Keratinocyte (primary cell): ENCODE measurements around the gene CCND1. TPM values are rescaled to one million over a fixed set of nuclear protein-coding genes. Genes with fewer than 3 reads are reported as not detected.

Source experiments
- DNase-seq: peaks from one replicate; pipeline ENCODE4 v3.0.0-alpha.2; 2011; ENCODE audit warnings: low read depth, missing footprints, low spot score
- FAIRE-seq: peaks from 2 replicates; lab custom pipeline; 2011; peaks lifted over from hg19 to GRCh38; lab: Jason Lieb, UNC
- H2AFZ ChIP-seq: 2 replicates; pipeline ENCODE4 v1.6.0; 2012; ENCODE audit warnings: low read length, control low read depth, inconsistent platforms; ENCODE audit not compliant: control insufficient read depth
- H3K27ac ChIP-seq: 2 replicates; pipeline ENCODE4 v1.5.1; 2011; ENCODE audit warnings: low read length; ENCODE audit not compliant: control insufficient read depth, insufficient read depth
- H3K27me3 ChIP-seq: 3 replicates; pipeline ENCODE4 v1.6.0; 2011; ENCODE audit warnings: low read length; ENCODE audit not compliant: control insufficient read depth, insufficient read depth; ENCODE audit errors: extremely low read depth
- H3K36me3 ChIP-seq, 2 experiments: 2 replicates in 1 of 2; 3 replicates in 1 of 2; pipeline ENCODE4 v1.5.1; 2011; ENCODE audit warnings: low read length in 2 of 2, mild to moderate bottlenecking in 1 of 2; ENCODE audit not compliant: control insufficient read depth in 2 of 2, insufficient read depth in 2 of 2; ENCODE audit errors: extremely low read depth in 1 of 2
- H3K4me1 ChIP-seq: 3 replicates; pipeline ENCODE4 v1.5.1; 2011; ENCODE audit warnings: low read length; ENCODE audit not compliant: control insufficient read depth, insufficient read depth; ENCODE audit errors: extremely low read depth
- H3K4me2 ChIP-seq: 3 replicates; pipeline ENCODE4 v1.6.0; 2011; ENCODE audit warnings: low read depth, low read length; ENCODE audit not compliant: control insufficient read depth, insufficient read depth; ENCODE audit errors: extremely low read depth
- H3K4me3 ChIP-seq, 3 experiments: fragments of 200-600 bp in 1 of 3; sonication (generic) in 1 of 3; 2 replicates in 2 of 3; 3 replicates in 1 of 3; pipeline ENCODE4 v1.5.1; 2011 to 2016; ENCODE audit warnings: low read length in 3 of 3, mild to moderate bottlenecking in 3 of 3, control low read depth in 2 of 3, inconsistent platforms in 1 of 3, low read depth in 1 of 3, mixed read lengths in 1 of 3, mixed run types in 1 of 3, moderate library complexity in 1 of 3; ENCODE audit not compliant: control insufficient read depth in 2 of 3, insufficient read depth in 2 of 3; ENCODE audit errors: extremely low read depth in 1 of 3
- H3K79me2 ChIP-seq: 2 replicates; pipeline ENCODE4 v1.6.0; 2012; ENCODE audit warnings: low read length; ENCODE audit not compliant: control insufficient read depth, insufficient read depth
- H3K9ac ChIP-seq: 3 replicates; pipeline ENCODE4 v1.6.0; 2011; ENCODE audit warnings: low read length; ENCODE audit not compliant: control insufficient read depth, insufficient read depth; ENCODE audit errors: extremely low read depth
- H3K9me1 ChIP-seq: 3 replicates; pipeline ENCODE4 v1.6.0; 2011; ENCODE audit warnings: low read length; ENCODE audit not compliant: control insufficient read depth, insufficient read depth; ENCODE audit errors: extremely low read depth
- H3K9me3 ChIP-seq: 2 replicates; pipeline ENCODE4 v1.5.1; 2012; ENCODE audit warnings: low read depth, low read length; ENCODE audit not compliant: control insufficient read depth
- H4K20me1 ChIP-seq: 3 replicates; pipeline ENCODE4 v1.6.0; 2011; ENCODE audit warnings: low read length; ENCODE audit not compliant: control insufficient read depth, insufficient read depth; ENCODE audit errors: extremely low read depth
- CTCF ChIP-seq, 3 experiments: IDR thresholded peaks in 1 of 3; conservative IDR thresholded peaks in 1 of 3; optimal IDR thresholded peaks in 1 of 3; 2 replicates in 2 of 3; 3 replicates in 1 of 3; pipeline versions ENCODE3 to v1.5.1; 2011; ENCODE audit warnings: low read length in 3 of 3, mild to moderate bottlenecking in 3 of 3, moderate library complexity in 2 of 3, control low read depth in 1 of 3, inconsistent platforms in 1 of 3; ENCODE audit not compliant: insufficient read depth in 2 of 3; ENCODE audit errors: extremely low read depth in 1 of 3
- EZH2 ChIP-seq: IDR thresholded peaks from one replicate; pipeline ENCODE4 v1.6.1; 2012; ENCODE audit warnings: inconsistent platforms, mild to moderate bottlenecking, low read length, moderate library complexity
- dilution Hi-C: fragments of 300-500 bp; cut with MboI; formaldehyde crosslinking; loops from one replicate; pipeline ENCODE4 v1.7.0; 2020; ENCODE audit warnings: low sequenced_read_pairs; ENCODE audit not compliant: extremely low pct_ligation_motif_present
- polyA plus RNA-seq, 5 experiments: library from polyadenylated mRNA; depleted of rRNA in 3 of 5; stranded (reverse) in 3 of 5; stranded (forward) in 1 of 5; unstranded in 1 of 5; fragments of >200 nt; gene quantifications; 1 replicate in 1 of 5; 2 replicates in 3 of 5; 3 replicates in 1 of 5; pipeline versions ENCODE4 v1.2.1 to v1.2.3, GENCODE V29; 2011 to 2012; ENCODE audit warnings: missing spikeins in 2 of 5, low read depth in 1 of 5, low replicate concordance in 1 of 5

CCND1 gene
- polyA plus RNA-seq, 1 donor (not counting 4 experiments of a cell fraction or from before 2014, with no cell fraction given) = 124 TPM

- no peak overlapping the region for H3K9ac ChIP-seq
- H3K4me2 ChIP-seq = no peak overlapping the region
- DNase-seq (no peak), FAIRE-seq (no peak)
- no peaks in the 10 kb centered on the region for H3K36me3 ChIP-seq
- H3K4me3 ChIP-seq = no peak overlapping the region
- TF ChIP-seq EZH2 (no peak), CTCF (optimal IDR thresholded peaks at IDR 0.05 in 1 of 3, IDR thresholded peaks at IDR 0.05 in 1 of 3, conservative IDR thresholded peaks at IDR 0.05 in 1 of 3; ENCODE audit: extremely low read depth in 1 of 3, insufficient read depth in 2 of 3, low read length in 3 of 3) (no peak)
- no peaks in the 10 kb centered on the region for H3K27me3 ChIP-seq
- H4K20me1 ChIP-seq = no peaks in the 10 kb centered on the region
- H3K9me3 ChIP-seq = no peaks in the 10 kb centered on the region
- H3K4me1 ChIP-seq = no peaks in the 10 kb centered on the region
- dilution Hi-C loops = no loop called here
- H2AFZ ChIP-seq = no peak overlapping the region
- no peak overlapping the region for H3K27ac ChIP-seq
- H3K79me2 ChIP-seq = no peaks in the 10 kb centered on the region
- no peaks in the 10 kb centered on the region for H3K9me1 ChIP-seq
These were observed 25.2 kb upstream of the CCND1 start for GRCh38 chr11:69615545-69616278.

- dilution Hi-C loops = no loop called here
- TF ChIP-seq CTCF (optimal IDR thresholded peaks at IDR 0.05 in 1 of 3, IDR thresholded peaks at IDR 0.05 in 1 of 3, conservative IDR thresholded peaks at IDR 0.05 in 1 of 3; ENCODE audit: extremely low read depth in 1 of 3, insufficient read depth in 2 of 3, low read length in 3 of 3) (no peak), EZH2 (no peak)
These were observed 23.7 kb upstream of the CCND1 start for GRCh38 chr11:69617220-69617619.

More at GRCh38 chr11:69617220-69617619, 23.7 kb upstream of the CCND1 start:
- Histone ChIP-seq H3K27ac (no peak overlapping the region), H3K4me1 (no peaks in the 10 kb centered on the region), H2AFZ (no peak overlapping the region), H3K36me3 (no peaks in the 10 kb centered on the region), H3K9ac (no peak overlapping the region), H4K20me1 (no peaks in the 10 kb centered on the region), H3K27me3 (no peaks in the 10 kb centered on the region), H3K79me2 (no peaks in the 10 kb centered on the region), H3K4me3 (no peak overlapping the region), H3K9me3 (no peaks in the 10 kb centered on the region), H3K4me2 (no peak overlapping the region), H3K9me1 (no peaks in the 10 kb centered on the region)
- no peak for FAIRE-seq
- DNase-seq = no peak
